HG02610 (cell line): Measurements from ENCODE around the gene PGK1.
A peak's percentile ranks its signal among the peaks of the same experiment; 100 is the strongest.
"Not testable (repeated sequence)": the region's sequence is repeated elsewhere in the genome, so short reads cannot be mapped to it uniquely, and the experiment has no call there.

Source experiments
- ATAC-seq: cut with Tn5 transposase; IDR thresholded peaks from one replicate; pipeline ENCODE4 v1.9.1; 2021; ENCODE audit warnings: mild to moderate bottlenecking, moderate library complexity; ENCODE audit not compliant: unreplicated experiment

The PGK1 gene

GRCh38 chrX:78111140-78111931, 7.3 kb downstream of the PGK1 start:
- ATAC-seq = no peak

GRCh38 chrX:78116365-78116764, 12.3 kb downstream of the PGK1 start:
- no peak for ATAC-seq

GRCh38 chrX:78116766-78117165, 12.7 kb downstream of the PGK1 start:
- ATAC-seq = no peak

GRCh38 chrX:78118628-78119027, 14.6 kb downstream of the PGK1 start:
- ATAC-seq = no peak

- no peak for ATAC-seq
Measured at GRCh38 chrX:78119521-78120227, 15.6 kb downstream of the PGK1 start.

GRCh38 chrX:78123190-78123589, 19.1 kb downstream of the PGK1 start:
- ATAC-seq = no peak

GRCh38 chrX:78124307-78124706, 20.3 kb downstream of the PGK1 start:
- ATAC-seq = no peak

- no peak for ATAC-seq
Measured at GRCh38 chrX:78125148-78125547, 21.1 kb downstream of the PGK1 start.

- ATAC-seq = not testable (repeated sequence)
Measured at GRCh38 chrX:78125781-78126180, 21.7 kb downstream of the PGK1 start.

GRCh38 chrX:78129714-78130113, 25.7 kb downstream of the PGK1 start:
- no peak for ATAC-seq

- ATAC-seq = no peak
Measured at GRCh38 chrX:78130396-78130795, 26.3 kb downstream of the PGK1 start.

GRCh38 chrX:78131117-78131516, 27.1 kb downstream of the PGK1 start:
- ATAC-seq = no peak

GRCh38 chrX:78133238-78133960, 29.4 kb downstream of the PGK1 start:
- ATAC-seq = no peak

- ATAC-seq = peak; percentile 99
Measured at GRCh38 chrX:78139160-78140123, 35.4 kb downstream of the PGK1 start, which contains the start of gene TAF9B. TAF9B (minus strand) TSS chrX:78139650; CDS start chrX:78139611, 39 bp downstream.

GRCh38 chrX:78140206-78140605, 36.2 kb downstream of the PGK1 start:
- ATAC-seq = no peak

- not testable (repeated sequence) for ATAC-seq
Measured at GRCh38 chrX:78147002-78147540, 43.0 kb downstream of the PGK1 start.

- not testable (repeated sequence) for ATAC-seq
Measured at GRCh38 chrX:78157373-78157772, 53.3 kb downstream of the PGK1 start.

- ATAC-seq = not testable (repeated sequence)
Measured at GRCh38 chrX:78157846-78158245, 53.8 kb downstream of the PGK1 start.

- ATAC-seq = not testable (repeated sequence)
Measured at GRCh38 chrX:78160711-78161110, 56.7 kb downstream of the PGK1 start.

- ATAC-seq = not testable (repeated sequence)
Measured at GRCh38 chrX:78163175-78163574, 59.1 kb downstream of the PGK1 start.
